ENCODE measurements around the gene SEZ6. TPM values are rescaled to one million over a fixed set of nuclear protein-coding genes. Genes with fewer than 3 reads are reported as not detected.

SEZ6 gene
- total RNA-seq, 1 experiment from 2014 or later, result not detected

- Histone ChIP-seq H3K27ac (no peak overlapping the region), H3K36me3 (ENCODE audit: low read depth) (peaks cover 35% of the 10 kb centered on the region), H3K27me3 (ENCODE audit: insufficient read depth, low read depth) (no peaks in the 10 kb centered on the region), H3K9me3 (ENCODE audit: insufficient read depth, low read depth) (no peaks in the 10 kb centered on the region), H3F3A (ENCODE audit: insufficient read depth, low read depth) (peaks cover 48% of the 10 kb centered on the region), H4K20me1 (ENCODE audit: insufficient read depth) (peaks cover 70% of the 10 kb centered on the region), H3K9me2 (ENCODE audit: insufficient read depth) (no peaks in the 10 kb centered on the region), H2AFZ (no peak overlapping the region), H3K4me3 (no peak overlapping the region), H3K4me1 (replicated peaks; ENCODE audit: insufficient read depth) (peaks cover 27% of the 10 kb centered on the region), H3K79me2 (ENCODE audit: low read depth) (peaks cover 98% of the 10 kb centered on the region), H3K4me2 (no peak overlapping the region)
- BruUV-seq (replicated peaks), result no TSS peak
- TF ChIP-seq CTCF (conservative IDR thresholded peaks at IDR 0.05) (no peak), EZH2 (IDR thresholded peaks at IDR 0.05; ENCODE audit: low read depth) (no peak)
- intact Hi-C loops (cut with micrococcal nuclease; ENCODE audit: unreplicated experiment), result no loop called here
- ChIA-PET CTCF (no interaction called here), POLR2A (ENCODE audit: unreplicated experiment) (no interaction called here)
- no peak for DNase-seq
Observed at GRCh38 chr17:28941251-28941650, 64.6 kb downstream of the SEZ6 start.

- intact Hi-C loops (cut with micrococcal nuclease; ENCODE audit: unreplicated experiment), result no loop called here
- no peaks in the 10 kb centered on the region for H3K9me2 ChIP-seq (ENCODE audit: insufficient read depth)
Observed at GRCh38 chr17:28940675-28941074, 65.2 kb downstream of the SEZ6 start.

DNA sequence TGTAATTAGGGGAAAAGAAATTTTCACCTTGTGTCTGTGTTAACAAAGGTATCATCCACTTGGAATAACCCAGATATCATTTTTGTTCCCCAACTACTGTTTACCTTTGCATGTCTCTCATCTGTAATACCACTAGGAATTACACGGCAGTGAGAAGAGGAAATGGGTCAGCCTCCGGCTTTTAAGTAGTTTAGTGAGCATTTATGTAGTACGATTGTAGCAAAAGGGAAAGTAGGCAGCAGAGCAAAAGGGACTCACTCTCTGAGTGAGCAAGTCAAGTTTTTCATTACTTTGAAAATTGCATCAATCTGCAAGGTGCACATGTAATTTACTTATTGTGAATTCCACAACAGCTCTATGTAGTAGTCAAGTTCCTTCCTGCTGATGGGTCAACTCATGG lies 65.7 kb downstream of the SEZ6 start:
- no peak overlapping the region for H3K4me3 ChIP-seq
- H3K4me1 ChIP-seq (replicated peaks; ENCODE audit: insufficient read depth), result peaks cover 29% of the 10 kb centered on the region
- CTCF ChIA-PET, result no interaction called here

More at GRCh38 chr17:28940675-28941074, 65.2 kb downstream of the SEZ6 start:
- no peaks in the 10 kb centered on the region for H3K9me3 ChIP-seq (ENCODE audit: insufficient read depth, low read depth)
- POLR2A ChIA-PET (ENCODE audit: unreplicated experiment), result no interaction called here
- no peak overlapping the region for H2AFZ ChIP-seq
- no TSS peak for BruUV-seq (replicated peaks)
- H3K27ac ChIP-seq, result no peak overlapping the region
- peaks cover 29% of the 10 kb centered on the region for H3K4me1 ChIP-seq (replicated peaks; ENCODE audit: insufficient read depth)
- peaks cover 98% of the 10 kb centered on the region for H3K79me2 ChIP-seq (ENCODE audit: low read depth)
- H3K36me3 ChIP-seq (ENCODE audit: low read depth), result peaks cover 30% of the 10 kb centered on the region
- H3K4me3 ChIP-seq, result no peak overlapping the region
- H4K20me1 ChIP-seq (ENCODE audit: insufficient read depth), result peaks cover 68% of the 10 kb centered on the region
- peaks cover 46% of the 10 kb centered on the region for H3F3A ChIP-seq (ENCODE audit: insufficient read depth, low read depth)
- no peaks in the 10 kb centered on the region for H3K27me3 ChIP-seq (ENCODE audit: insufficient read depth, low read depth)
- DNase-seq, result no peak
- no peak overlapping the region for H3K4me2 ChIP-seq
- CTCF ChIA-PET, result no interaction called here
- TF ChIP-seq EZH2 (IDR thresholded peaks at IDR 0.05; ENCODE audit: low read depth) (no peak), CTCF (conservative IDR thresholded peaks at IDR 0.05) (no peak)

More for the DNA sequence above, 65.7 kb downstream of the SEZ6 start:
- H3K79me2 ChIP-seq (ENCODE audit: low read depth), result peaks cover 98% of the 10 kb centered on the region
- no TSS peak for BruUV-seq (replicated peaks)
- H3F3A ChIP-seq (ENCODE audit: insufficient read depth, low read depth), result peaks cover 46% of the 10 kb centered on the region
- H3K27ac ChIP-seq, result no peak overlapping the region
- H2AFZ ChIP-seq, result no peak overlapping the region
- peaks cover 68% of the 10 kb centered on the region for H4K20me1 ChIP-seq (ENCODE audit: insufficient read depth)
- H3K9me2 ChIP-seq (ENCODE audit: insufficient read depth), result no peaks in the 10 kb centered on the region
- H3K27me3 ChIP-seq (ENCODE audit: insufficient read depth, low read depth), result no peaks in the 10 kb centered on the region
- TF ChIP-seq EZH2 (IDR thresholded peaks at IDR 0.05; ENCODE audit: low read depth) (no peak), CTCF (conservative IDR thresholded peaks at IDR 0.05) (no peak)
- intact Hi-C loops (cut with micrococcal nuclease; ENCODE audit: unreplicated experiment), result no loop called here
- POLR2A ChIA-PET (ENCODE audit: unreplicated experiment), result no interaction called here
- no peak for DNase-seq
- no peaks in the 10 kb centered on the region for H3K9me3 ChIP-seq (ENCODE audit: insufficient read depth, low read depth)
- no peak overlapping the region for H3K4me2 ChIP-seq
- H3K36me3 ChIP-seq (ENCODE audit: low read depth), result peaks cover 27% of the 10 kb centered on the region; the same call in 1 of the 2 replicates

Data from PC-9 (cell line).